WTC11 (cell line): ENCODE data around the gene KIAA1671.

ENCODE experiments used
- IRF2 ChIP-seq: sonication (generic); formaldehyde crosslinking; IDR thresholded peaks from 2 replicates; pipeline ENCODE4 v1.8.0; 2022; ENCODE audit warnings: low read depth, missing genetic modification reagents, borderline replicate concordance
- MAX ChIP-seq: sonication (generic); formaldehyde crosslinking; IDR thresholded peaks from 2 replicates; pipeline ENCODE4 v1.8.0; 2022; ENCODE audit warnings: mild to moderate bottlenecking, missing genetic modification reagents
- MXD4 ChIP-seq: fragments of 250-450 bp; sonication (Bioruptor Pico); IDR thresholded peaks from 2 replicates; pipeline ENCODE4 v1.8.0; 2021; ENCODE audit warnings: mild to moderate bottlenecking, moderate library complexity, borderline replicate concordance
- USF1 ChIP-seq: sonication (generic); formaldehyde crosslinking; IDR thresholded peaks from 2 replicates; pipeline ENCODE4 v1.8.0; 2022; ENCODE audit warnings: mild to moderate bottlenecking, missing genetic modification reagents
- ZNF138 ChIP-seq: sonication (generic); formaldehyde crosslinking; conservative IDR thresholded peaks from 2 replicates; pipeline ENCODE4 v1.8.1; 2022; ENCODE audit warnings: mild to moderate bottlenecking, moderate library complexity, missing genetic modification reagents

GRCh38 chr22:25119609-25120008, 167.1 kb downstream of the KIAA1671 start:
- TF ChIP-seq MAX (CRISPR knock-in tag) = no peak
- no peak for TF ChIP-seq ZNF138 (CRISPR knock-in tag)
- no peak for TF ChIP-seq MXD4 (CRISPR knock-in tag)
- TF ChIP-seq IRF2 (CRISPR knock-in tag) = no peak
- no peak for TF ChIP-seq USF1 (CRISPR knock-in tag)
